Activated T-helper 2 cell treated with anti-CD3 and anti-CD28 coated beads, Interferon-gamma antibody, Interleukin-2, Interleukin-4, amounts not matched to agents 10 μg/mL and 5 μg/mL and 100 μg/mL, durations not matched to agents 14 hours and 24 hours and 36 hours (primary cell): ENCODE data around the gene SRPK1. TPM values are rescaled to one million over a fixed set of nuclear protein-coding genes. Genes with fewer than 3 reads are reported as not detected.

Source experiments
- DNase-seq: peaks from one replicate; pipeline ENCODE4 v3.0.0; 2021; ENCODE audit warnings: low spot score
- H3K27ac Mint-ChIP-seq: one replicate; pipeline ENCODE4 v1.8.0; 2021; ENCODE audit warnings: mixed read lengths
- H3K27me3 Mint-ChIP-seq: one replicate; pipeline ENCODE4 v1.8.0; 2021; ENCODE audit warnings: low read depth, mixed read lengths
- H3K36me3 Mint-ChIP-seq: one replicate; pipeline ENCODE4 v1.8.0; 2021; ENCODE audit warnings: low read depth, mixed read lengths
- H3K4me1 Mint-ChIP-seq: one replicate; pipeline ENCODE4 v1.8.0; 2021; ENCODE audit warnings: low read depth, mixed read lengths
- H3K4me3 Mint-ChIP-seq: one replicate; pipeline ENCODE4 v1.8.0; 2021; ENCODE audit warnings: low read depth, mild to moderate bottlenecking, moderate library complexity, mixed read lengths
- H3K9me3 Mint-ChIP-seq: one replicate; pipeline ENCODE4 v1.8.0; 2021; ENCODE audit warnings: mixed read lengths
- intact Hi-C: fragments of 100-400 bp; cut with micrococcal nuclease; formaldehyde crosslinking; loops from one replicate; pipeline ENCODE4 v1.15.1; 2023
- total RNA-seq: library from RNA; stranded (reverse); gene quantifications from 2 replicates; pipeline ENCODE4 v1.2.3, GENCODE V29; 2022

The SRPK1 gene
- total RNA-seq, 1 donor from 2014 or later: 146 TPM

DNA sequence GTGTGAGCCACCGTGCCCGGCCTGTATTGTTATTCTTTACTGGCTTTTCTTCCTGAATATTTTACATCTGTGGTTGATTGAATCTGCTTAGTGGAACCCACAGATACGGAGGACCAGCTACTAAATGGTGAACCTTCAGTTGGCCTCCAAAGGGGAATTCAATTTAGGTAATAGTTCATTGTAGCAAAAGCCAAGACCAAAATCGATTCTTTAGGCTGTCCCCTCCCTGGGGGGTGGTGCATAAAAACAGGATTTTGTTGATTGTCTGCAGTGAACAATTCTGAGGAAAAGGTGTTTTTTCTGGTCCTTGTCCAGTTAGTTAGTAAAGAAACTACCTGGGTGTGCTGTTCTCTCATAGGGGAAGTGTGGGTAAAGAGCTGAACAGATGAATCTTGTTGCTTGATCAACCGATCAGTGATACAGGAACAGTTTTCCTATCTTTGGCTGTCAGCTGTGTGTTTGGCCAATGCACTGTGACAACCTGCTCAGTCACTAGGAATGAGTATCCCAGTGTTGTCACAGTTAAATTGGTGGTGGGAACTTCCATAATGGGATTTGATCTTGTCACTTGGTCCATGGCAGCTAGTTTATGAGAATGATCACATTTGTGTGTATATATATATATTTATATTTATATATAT is 96.2 kb downstream of the SRPK1 start:
- DNase-seq: no peak
- Mint-ChIP-seq H3K27ac (no peak overlapping the region), H3K27me3 (no peaks in the 10 kb centered on the region), H3K4me1 (no peaks in the 10 kb centered on the region), H3K36me3 (no peaks in the 10 kb centered on the region), H3K9me3 (peaks cover 3% of the 10 kb centered on the region), H3K4me3 (no peak overlapping the region)
- intact Hi-C loops: no loop called here

DNA sequence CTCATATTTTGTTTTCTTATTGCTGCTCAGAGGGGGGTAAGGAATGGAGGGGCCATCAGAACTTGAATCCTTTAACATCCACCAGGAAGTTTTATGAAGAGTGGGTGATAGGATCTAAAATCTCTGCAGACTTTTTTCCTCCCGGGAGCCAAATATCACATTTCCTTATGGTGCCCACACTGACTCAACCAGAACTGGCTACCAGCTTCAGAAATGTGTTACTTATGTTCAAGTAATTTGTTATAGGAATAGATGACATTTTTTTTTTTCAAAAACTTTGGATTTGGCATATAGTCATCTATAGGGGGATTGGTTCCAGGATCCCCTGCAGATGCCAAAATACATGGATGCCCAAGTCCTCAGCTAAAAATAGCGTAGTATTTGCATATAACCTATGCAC is 97.3 kb downstream of the SRPK1 start:
- Mint-ChIP-seq H3K4me1 (no peaks in the 10 kb centered on the region), H3K36me3 (no peaks in the 10 kb centered on the region), H3K27me3 (no peaks in the 10 kb centered on the region), H3K9me3 (no peaks in the 10 kb centered on the region), H3K4me3 (no peak overlapping the region), H3K27ac (no peak overlapping the region)
- no peak for DNase-seq
- intact Hi-C loops: no loop called here

DNA sequence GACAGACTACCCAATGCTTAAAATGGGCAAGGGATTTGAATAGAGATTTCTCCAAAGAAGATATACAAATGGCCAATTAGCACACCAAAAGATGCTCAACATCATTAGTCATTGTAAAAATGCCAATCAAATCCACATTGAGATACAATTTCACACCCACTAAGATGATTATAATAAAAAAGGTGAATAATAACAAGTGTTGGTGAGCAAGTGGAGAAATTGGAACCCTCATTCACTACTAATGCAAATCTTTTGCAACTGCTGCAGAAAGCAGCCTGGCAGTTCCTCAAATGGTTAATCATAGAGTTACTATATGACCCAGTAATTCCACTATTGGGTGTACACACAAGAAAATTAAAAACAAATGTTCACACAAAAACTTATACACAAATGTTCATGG is 103.4 kb downstream of the SRPK1 start:
- H3K4me1 Mint-ChIP-seq: no peaks in the 10 kb centered on the region
- no peaks in the 10 kb centered on the region for H3K9me3 Mint-ChIP-seq
- no peak overlapping the region for H3K4me3 Mint-ChIP-seq
- intact Hi-C loops: no loop called here
- no peaks in the 10 kb centered on the region for H3K27me3 Mint-ChIP-seq
- no peak for DNase-seq
- no peak overlapping the region for H3K27ac Mint-ChIP-seq
- no peaks in the 10 kb centered on the region for H3K36me3 Mint-ChIP-seq

- Mint-ChIP-seq H3K9me3 (no peaks in the 10 kb centered on the region), H3K36me3 (no peaks in the 10 kb centered on the region), H3K27me3 (no peaks in the 10 kb centered on the region), H3K27ac (no peak overlapping the region), H3K4me3 (no peak overlapping the region), H3K4me1 (no peaks in the 10 kb centered on the region)
- intact Hi-C loops: no loop called here
- no peak for DNase-seq
These were observed 109.3 kb downstream of the SRPK1 start for GRCh38 chr6:35811699-35811995.

DNA sequence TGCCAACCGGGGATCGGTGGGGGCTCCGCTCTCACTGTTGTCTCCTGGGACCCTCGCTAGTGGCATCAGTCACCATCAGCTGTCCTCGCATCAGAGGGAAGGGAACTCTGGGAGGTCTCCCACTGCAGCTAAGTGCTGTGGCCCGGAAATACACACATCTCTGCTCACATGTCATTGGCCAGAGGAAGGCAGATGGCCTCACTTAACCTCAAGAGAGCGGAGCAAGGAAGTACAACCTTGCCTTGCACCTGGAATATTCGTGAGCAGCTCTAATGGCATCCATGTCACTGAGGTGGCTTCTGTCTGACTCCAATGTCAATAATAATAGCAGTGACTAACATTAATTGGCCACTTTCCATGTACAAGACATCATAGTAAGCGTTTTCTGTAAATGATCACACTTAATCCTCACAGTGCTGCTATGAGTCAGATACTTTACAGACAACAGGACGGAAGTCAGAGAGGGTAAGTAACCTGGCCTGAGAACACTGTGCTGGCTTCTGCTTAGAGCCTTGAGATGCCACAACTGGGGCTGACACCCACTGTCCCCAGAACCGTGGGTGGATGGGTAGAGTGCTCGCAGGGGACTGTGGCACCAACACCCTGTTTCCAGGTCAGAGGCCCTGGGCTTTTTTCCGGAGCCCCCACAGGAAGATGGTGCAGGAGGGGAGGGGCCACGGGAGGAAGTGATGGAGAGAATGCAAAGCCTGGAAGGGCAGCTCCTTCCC is 109.8 kb downstream of the SRPK1 start:
- Mint-ChIP-seq H3K36me3 (no peaks in the 10 kb centered on the region), H3K9me3 (no peaks in the 10 kb centered on the region), H3K27me3 (no peaks in the 10 kb centered on the region), H3K4me3 (no peak overlapping the region), H3K27ac (no peak overlapping the region), H3K4me1 (no peaks in the 10 kb centered on the region)
- DNase-seq: no peak
- intact Hi-C loops: no loop called here

GRCh38 chr6:35809809-35810208 is 111.1 kb downstream of the SRPK1 start:
- Mint-ChIP-seq H3K27me3 (no peaks in the 10 kb centered on the region), H3K36me3 (no peaks in the 10 kb centered on the region), H3K4me3 (no peak overlapping the region), H3K27ac (no peak overlapping the region), H3K9me3 (no peaks in the 10 kb centered on the region), H3K4me1 (no peaks in the 10 kb centered on the region)
- intact Hi-C loops: no loop called here
- no peak for DNase-seq

DNA sequence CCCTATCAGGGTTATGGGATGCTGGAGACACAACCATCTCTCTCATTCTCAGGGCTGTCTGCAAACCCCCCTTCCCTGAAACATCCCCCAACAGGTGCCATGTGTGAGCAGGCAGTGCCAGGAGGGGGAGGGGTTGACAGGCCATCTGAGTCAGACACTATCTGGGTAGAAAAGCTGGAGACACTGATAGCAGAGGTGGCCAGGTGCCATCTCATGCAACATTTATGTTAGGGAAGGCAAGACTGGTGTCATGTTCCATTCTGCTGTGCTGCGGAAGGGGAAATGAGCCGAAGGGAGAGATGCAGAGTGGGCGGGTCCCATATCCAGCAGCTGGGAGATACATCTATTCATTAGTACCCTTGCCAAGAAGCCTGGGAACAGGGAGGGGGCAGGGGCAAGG is 112.2 kb downstream of the SRPK1 start:
- H3K4me3 Mint-ChIP-seq: no peak overlapping the region
- DNase-seq: no peak
- intact Hi-C loops: no loop called here
- no peaks in the 10 kb centered on the region for H3K4me1 Mint-ChIP-seq
- no peaks in the 10 kb centered on the region for H3K36me3 Mint-ChIP-seq
- no peaks in the 10 kb centered on the region for H3K9me3 Mint-ChIP-seq
- no peaks in the 10 kb centered on the region for H3K27me3 Mint-ChIP-seq
- H3K27ac Mint-ChIP-seq: no peak overlapping the region

- Mint-ChIP-seq H3K27ac (no peak within 1 kb of the TSS), H3K4me3 (no peak within 1 kb of the TSS), H3K4me1 (no peaks in the 10 kb centered on the region)
These were observed 115.7 kb downstream of the SRPK1 start, which contains the start of gene LHFPL5 for GRCh38 chr6:35804996-35805736. LHFPL5 (plus strand) TSS chr6:35805352; CDS start chr6:35805671, 319 bp downstream.

DNA sequence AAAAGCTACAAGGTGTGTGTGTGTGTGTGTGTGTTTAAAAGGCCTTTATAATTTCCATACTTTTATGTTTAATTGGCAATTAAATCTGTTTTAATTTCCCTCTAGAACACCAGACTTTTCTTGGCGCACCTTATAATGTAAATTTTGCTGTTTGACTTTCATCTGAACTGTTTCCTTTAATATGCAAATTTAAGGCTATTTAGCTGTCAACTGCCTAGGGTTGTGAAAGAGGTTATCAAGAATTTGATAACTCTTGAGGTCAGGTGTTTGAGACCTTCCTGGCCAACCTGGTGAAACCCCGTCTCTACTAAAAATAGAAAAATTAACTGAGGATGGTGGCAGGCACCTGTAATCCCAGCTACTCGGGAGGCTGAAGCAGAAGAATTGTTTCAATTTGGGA is 119.8 kb downstream of the SRPK1 start:
- H3K9me3 Mint-ChIP-seq: no peaks in the 10 kb centered on the region
- H3K27ac Mint-ChIP-seq: no peak overlapping the region
- H3K4me3 Mint-ChIP-seq: no peak overlapping the region
- H3K36me3 Mint-ChIP-seq: no peaks in the 10 kb centered on the region
- intact Hi-C loops: no loop called here
- no peaks in the 10 kb centered on the region for H3K4me1 Mint-ChIP-seq
- no peak for DNase-seq
- H3K27me3 Mint-ChIP-seq: peaks cover 4% of the 10 kb centered on the region

More at GRCh38 chr6:35804996-35805736, 115.7 kb downstream of the SRPK1 start, which contains the start of gene LHFPL5:
- intact Hi-C loops: no loop called here
- H3K9me3 Mint-ChIP-seq: no peaks in the 10 kb centered on the region
- peak; percentile 59 for DNase-seq
- peaks cover under 1% of the 10 kb centered on the region for H3K27me3 Mint-ChIP-seq
- H3K36me3 Mint-ChIP-seq: no peaks in the 10 kb centered on the region

DNA sequence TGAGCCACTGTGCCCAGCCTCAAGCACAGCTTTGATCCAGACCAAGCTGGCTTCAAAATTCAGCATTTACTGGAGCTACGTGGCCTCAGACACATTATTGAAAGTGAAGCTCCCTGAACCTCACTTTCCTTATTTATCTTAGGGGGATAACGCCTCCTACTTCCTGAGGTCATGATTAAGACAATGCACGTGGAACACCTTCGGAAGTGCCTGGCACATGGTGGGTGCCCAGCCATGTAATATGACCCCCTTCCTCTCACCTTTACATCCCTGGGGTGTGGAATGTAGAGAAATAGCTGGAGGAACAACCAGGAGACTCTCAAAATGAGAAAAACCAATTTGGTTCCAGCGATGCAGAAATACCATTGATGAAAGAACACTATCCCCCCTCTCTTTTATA is 122.2 kb downstream of the SRPK1 start:
- DNase-seq: no peak
- Mint-ChIP-seq H3K9me3 (no peaks in the 10 kb centered on the region), H3K27me3 (peaks cover 4% of the 10 kb centered on the region), H3K27ac (no peak overlapping the region), H3K4me3 (no peak overlapping the region), H3K4me1 (no peaks in the 10 kb centered on the region), H3K36me3 (no peaks in the 10 kb centered on the region)
- intact Hi-C loops: no loop called here

DNA sequence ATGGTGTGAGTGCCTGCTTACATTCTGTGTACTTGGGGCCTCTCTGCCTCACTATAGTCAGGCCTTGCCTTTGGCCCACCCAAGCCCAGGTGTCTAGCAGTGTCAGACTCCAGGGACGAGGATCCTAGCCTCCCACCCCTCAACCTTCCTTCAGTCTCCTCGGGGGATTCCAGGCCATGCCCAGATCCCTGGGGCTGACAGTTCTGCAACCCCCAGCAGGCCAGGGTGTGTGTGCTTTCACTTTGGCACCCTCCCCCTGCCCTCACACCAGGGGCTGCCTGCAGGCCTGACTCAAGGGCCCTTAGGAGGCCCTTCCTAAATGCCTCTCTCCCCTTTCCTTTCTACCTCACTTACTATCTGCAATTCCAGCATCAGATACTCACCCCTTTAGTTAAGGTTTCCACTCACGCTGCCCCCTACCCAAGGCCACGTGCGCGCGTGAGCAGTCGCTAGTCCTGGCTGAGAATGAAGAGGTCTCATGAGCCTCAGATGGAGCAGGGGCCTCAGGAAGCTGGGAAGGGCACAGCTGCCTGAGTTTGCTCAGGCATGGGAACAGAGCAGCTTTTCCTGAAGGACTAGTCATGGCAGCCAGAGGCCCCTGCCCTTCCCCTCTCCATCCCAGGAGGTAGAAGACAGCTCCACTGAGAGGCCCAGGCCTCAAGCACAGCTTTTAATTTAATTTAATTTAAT is 122.9 kb downstream of the SRPK1 start:
- DNase-seq: no peak
- H3K9me3 Mint-ChIP-seq: no peaks in the 10 kb centered on the region
- no peaks in the 10 kb centered on the region for H3K4me1 Mint-ChIP-seq
- H3K27me3 Mint-ChIP-seq: peaks cover 4% of the 10 kb centered on the region
- H3K36me3 Mint-ChIP-seq: no peaks in the 10 kb centered on the region
- no peak overlapping the region for H3K4me3 Mint-ChIP-seq
- no peak overlapping the region for H3K27ac Mint-ChIP-seq
- intact Hi-C loops: no loop called here

DNA sequence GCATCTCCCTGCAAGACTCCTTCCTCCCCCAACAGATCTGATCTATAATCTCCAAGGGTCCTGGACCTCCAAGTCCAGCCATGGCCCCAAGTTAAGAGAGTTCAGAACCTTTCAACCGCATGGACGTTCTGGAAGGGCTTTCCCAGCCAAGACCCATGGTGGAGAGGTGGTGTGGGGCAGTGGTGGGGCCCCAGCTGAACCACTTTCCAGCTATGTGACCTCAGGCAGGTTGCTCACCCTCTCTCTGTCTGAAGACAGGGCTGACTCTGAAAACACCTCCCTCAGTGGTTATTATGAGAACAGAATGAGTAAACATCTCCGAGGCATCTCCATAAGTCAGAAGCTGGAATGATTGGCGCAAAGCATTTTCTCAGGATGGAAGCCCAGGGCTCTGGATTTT is 124.7 kb downstream of the SRPK1 start:
- Mint-ChIP-seq H3K27ac (no peak overlapping the region), H3K27me3 (peaks cover 7% of the 10 kb centered on the region)
- DNase-seq: no peak

More for the DNA sequence above, 124.7 kb downstream of the SRPK1 start:
- Mint-ChIP-seq H3K9me3 (no peaks in the 10 kb centered on the region), H3K36me3 (no peaks in the 10 kb centered on the region), H3K4me3 (no peak overlapping the region), H3K4me1 (no peaks in the 10 kb centered on the region)
- intact Hi-C loops: no loop called here
